Left lung (tissue), 10 donors: Measurements from ENCODE around the gene FAM114A1. TPM values are rescaled to one million over a fixed set of nuclear protein-coding genes. Genes with fewer than 3 reads are reported as not detected.
A peak's percentile ranks its signal among the peaks of the same experiment; 100 is the strongest.
"Not testable (repeated sequence)": the region's sequence is repeated elsewhere in the genome, so short reads cannot be mapped to it uniquely, and the experiment has no call there.

Experiments used
- ATAC-seq: fragments of 200-7000 bp; cut with Tn5 transposase; one replicate; pipeline ENCODE4 v1.9.1; 2020; ENCODE audit warnings: moderate library complexity
- DNase-seq, 4 donors: peaks; one replicate each; pipeline ENCODE4 v3.0.0-alpha.2; 2013 to 2020
- H3K27ac ChIP-seq, 2 donors: fragments of 200-600 bp; sonication (generic) in 1 of 2; one replicate each; pipeline versions ENCODE4 v1.5.0 to v1.8.0; 2020 to 2021
- H3K27me3 ChIP-seq, 2 donors: fragments of 200-600 bp; sonication (generic) in 1 of 2; one replicate each; pipeline versions ENCODE4 v1.5.0 to v1.8.0; 2020 to 2021
- H3K36me3 ChIP-seq, 2 donors: fragments of 200-600 bp; sonication (generic) in 1 of 2; one replicate each; pipeline versions ENCODE4 v1.5.0 to v1.8.0; 2020 to 2021
- H3K4me1 ChIP-seq, 2 donors: fragments of 200-600 bp; one replicate each; pipeline ENCODE4 v1.8.0; 2021
- H3K4me3 ChIP-seq, 2 donors: fragments of 200-600 bp; sonication (generic) in 1 of 2; one replicate each; pipeline versions ENCODE4 v1.5.0 to v1.8.0; 2020 to 2021; ENCODE audit warnings: mild to moderate bottlenecking in 1 of 2
- H3K9me3 ChIP-seq, 2 donors: fragments of 200-600 bp; sonication (generic) in 1 of 2; one replicate each; pipeline versions ENCODE4 v1.5.0 to v1.8.0; 2020 to 2021
- CTCF ChIP-seq, 2 donors: fragments of 200-600 bp; sonication (generic) in 1 of 2; IDR thresholded peaks; one replicate each; pipeline versions ENCODE4 v1.5.0 to v1.8.0; 2021; ENCODE audit warnings: antibody characterized with exemption in 2 of 2
- intact Hi-C, 2 donors: fragments of 100-400 bp; cut with DNase I; formaldehyde crosslinking; loops; one replicate each; pipeline versions ENCODE4 v1.11.2 to v1.14.2; 2022
- polyA plus RNA-seq, 6 donors: library from polyadenylated mRNA; unstranded; fragments of 120-200 nt; gene quantifications; one replicate each; pipeline ENCODE4 v1.2.1, GENCODE V29; 2013; ENCODE audit not compliant: insufficient read length in 6 of 6
- total RNA-seq, 2 donors: library from RNA; stranded (reverse); fragmentation: NEBNext Ultra II Directional; extraction: Animal tissue kit (Norgen Biotek cat#: 25700); gene quantifications; one replicate each; pipeline ENCODE4 v1.2.1, GENCODE V29; 2021
- donor health status: DM: no; HTN: yes; CAD: no.
- donor health status: DM: no; HTN: no; CAD: no.

Gene FAM114A1
- total and polyA plus RNA-seq, 8 donors: 51.5 to 81.1 (median 62.4) TPM

- no peaks in the 10 kb centered on the region for H3K4me1 ChIP-seq
- peaks cover 3 to 87% of the 10 kb centered on the region in 2 donors for H3K36me3 ChIP-seq
- DNase-seq (no peak), ATAC-seq (no peak)
- no peak overlapping the region for H3K27ac ChIP-seq
- no peaks in the 10 kb centered on the region for H3K9me3 ChIP-seq
- no peaks in the 10 kb centered on the region for H3K27me3 ChIP-seq
- no peak for TF ChIP-seq CTCF (IDR thresholded peaks at IDR 0.05)
- H3K4me3 ChIP-seq: no peak overlapping the region
- intact Hi-C loops: no loop called here
Measured at GRCh38 chr4:38935391-38936073, 67.9 kb downstream of the FAM114A1 start.

- Histone ChIP-seq H3K9me3 (no peaks in the 10 kb centered on the region), H3K36me3 (peaks cover 0 to 80% of the 10 kb centered on the region in 2 donors), H3K27me3 (no peaks in the 10 kb centered on the region), H3K27ac (no peak overlapping the region), H3K4me1 (no peaks in the 10 kb centered on the region), H3K4me3 (no peak overlapping the region)
- intact Hi-C loops: no loop called here
- TF ChIP-seq CTCF (IDR thresholded peaks at IDR 0.05): no peak
- no peak for DNase-seq
- no peak for ATAC-seq
Measured at GRCh38 chr4:38939165-38939564, 71.6 kb downstream of the FAM114A1 start.

- ATAC-seq: no peak
- H3K9me3 ChIP-seq: no peaks in the 10 kb centered on the region
- H3K4me3 ChIP-seq: no peak overlapping the region
- TF ChIP-seq CTCF (IDR thresholded peaks at IDR 0.05): no peak
- no peaks in the 10 kb centered on the region for H3K27me3 ChIP-seq
- H3K4me1 ChIP-seq: no peaks in the 10 kb centered on the region
- DNase-seq: no peak
- H3K36me3 ChIP-seq: peaks cover 0 to 80% of the 10 kb centered on the region in 2 donors
- intact Hi-C loops: no loop called here
- H3K27ac ChIP-seq: no peak overlapping the region
Measured at GRCh38 chr4:38940476-38940875, 72.9 kb downstream of the FAM114A1 start.

GRCh38 chr4:38941906-38942305, 74.3 kb downstream of the FAM114A1 start:
- H3K4me1 ChIP-seq, DNase-seq, H3K27ac ChIP-seq, H3K4me3 ChIP-seq, H3K27me3 ChIP-seq, ATAC-seq, intact Hi-C loops, H3K9me3 ChIP-seq: not testable (repeated sequence)
- peaks cover 0 to 67% of the 10 kb centered on the region in 2 donors for H3K36me3 ChIP-seq

GRCh38 chr4:38943343-38943742, 75.7 kb downstream of the FAM114A1 start:
- H3K36me3 ChIP-seq: peaks cover 0 to 53% of the 10 kb centered on the region in 2 donors
- H3K9me3 ChIP-seq: no peaks in the 10 kb centered on the region
- no peaks in the 10 kb centered on the region for H3K27me3 ChIP-seq
- TF ChIP-seq CTCF (IDR thresholded peaks at IDR 0.05): no peak
- DNase-seq: peak in 2 of 4 donors; percentile 46 to 78
- H3K27ac ChIP-seq: no peak overlapping the region
- H3K4me1 ChIP-seq: no peaks in the 10 kb centered on the region
- intact Hi-C loops: no loop called here
- peak; percentile 42 for ATAC-seq
- no peak overlapping the region for H3K4me3 ChIP-seq

- intact Hi-C loops: no loop called here
- TF ChIP-seq CTCF (IDR thresholded peaks at IDR 0.05): no peak
- H3K4me3 ChIP-seq: no peak overlapping the region
- H3K4me1 ChIP-seq: no peaks in the 10 kb centered on the region
- H3K27ac ChIP-seq: no peak overlapping the region
- ATAC-seq (no peak), DNase-seq (no peak)
- no peaks in the 10 kb centered on the region for H3K27me3 ChIP-seq
- H3K36me3 ChIP-seq: peaks cover 0 to 42% of the 10 kb centered on the region in 2 donors
- H3K9me3 ChIP-seq: no peaks in the 10 kb centered on the region
Measured at GRCh38 chr4:38944440-38944839, 76.8 kb downstream of the FAM114A1 start.
